B cell (primary cell): ENCODE data around the gene NLRP9.

Experiments
- CTCF ChIP-seq: fragments of 200-600 bp; IDR thresholded peaks from one replicate; pipeline ENCODE4 v1.8.0; 2022; ENCODE audit warnings: antibody characterized with exemption, mild to moderate bottlenecking
- EZH2 ChIP-seq: IDR thresholded peaks from 2 replicates; pipeline ENCODE4 v1.6.1; 2012; ENCODE audit warnings: borderline replicate concordance, low read depth, mild to moderate bottlenecking, moderate library complexity, low read length; ENCODE audit not compliant: insufficient read depth, poor library complexity, severe bottlenecking

- no peak for TF ChIP-seq CTCF
- TF ChIP-seq EZH2 = no peak
Measured at GRCh38 chr19:55659822-55660221, 78.4 kb downstream of the NLRP9 start.
